C4-2B (cell line): ENCODE data around the gene CNTNAP5.

Experiments used
- CTCF ChIP-seq: fragments of 450-650 bp; conservative IDR thresholded peaks from 2 replicates; pipeline ENCODE4 v1.5.1; 2017; ENCODE audit warnings: mild to moderate bottlenecking
- ZFX ChIP-seq: fragments of 450-650 bp; IDR thresholded peaks from 2 replicates; pipeline ENCODE4 v1.6.1; 2017

GRCh38 chr2:124178719-124179118 lies 153.6 kb downstream of the CNTNAP5 start:
- TF ChIP-seq CTCF: no peak
- no peak for TF ChIP-seq ZFX
